ENCODE measurements around the gene ZMYND8. TPM values are rescaled to one million over a fixed set of nuclear protein-coding genes. Genes with fewer than 3 reads are reported as not detected.

The ZMYND8 gene
- total and polyA plus RNA-seq, 4 donors: 14.2 to 46.4 (median 30.1) TPM

DNA sequence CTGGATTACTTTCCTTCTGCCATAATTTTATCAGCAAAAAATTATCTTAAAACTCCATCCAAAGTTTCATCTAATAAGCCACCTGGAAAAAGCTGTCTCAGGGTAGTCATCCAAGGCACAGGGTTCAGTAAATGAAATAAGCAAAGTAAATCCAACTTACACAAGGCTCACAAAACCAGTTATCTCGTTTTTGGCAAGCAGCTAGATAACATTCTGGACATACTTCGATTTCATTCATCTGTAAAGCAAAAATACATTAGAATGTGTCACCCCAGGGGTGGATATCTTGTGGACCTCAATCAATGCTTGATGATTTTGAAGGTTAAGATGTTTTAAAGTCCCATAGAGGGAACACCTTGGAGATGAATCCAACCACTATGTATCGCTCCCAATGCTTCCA lies 73.1 kb downstream of the ZMYND8 start:
- 83 to 90% methylated on average over 3 of the region's 3 CpGs for WGBS, 2 donors
- TF ChIP-seq, protein P1, sequence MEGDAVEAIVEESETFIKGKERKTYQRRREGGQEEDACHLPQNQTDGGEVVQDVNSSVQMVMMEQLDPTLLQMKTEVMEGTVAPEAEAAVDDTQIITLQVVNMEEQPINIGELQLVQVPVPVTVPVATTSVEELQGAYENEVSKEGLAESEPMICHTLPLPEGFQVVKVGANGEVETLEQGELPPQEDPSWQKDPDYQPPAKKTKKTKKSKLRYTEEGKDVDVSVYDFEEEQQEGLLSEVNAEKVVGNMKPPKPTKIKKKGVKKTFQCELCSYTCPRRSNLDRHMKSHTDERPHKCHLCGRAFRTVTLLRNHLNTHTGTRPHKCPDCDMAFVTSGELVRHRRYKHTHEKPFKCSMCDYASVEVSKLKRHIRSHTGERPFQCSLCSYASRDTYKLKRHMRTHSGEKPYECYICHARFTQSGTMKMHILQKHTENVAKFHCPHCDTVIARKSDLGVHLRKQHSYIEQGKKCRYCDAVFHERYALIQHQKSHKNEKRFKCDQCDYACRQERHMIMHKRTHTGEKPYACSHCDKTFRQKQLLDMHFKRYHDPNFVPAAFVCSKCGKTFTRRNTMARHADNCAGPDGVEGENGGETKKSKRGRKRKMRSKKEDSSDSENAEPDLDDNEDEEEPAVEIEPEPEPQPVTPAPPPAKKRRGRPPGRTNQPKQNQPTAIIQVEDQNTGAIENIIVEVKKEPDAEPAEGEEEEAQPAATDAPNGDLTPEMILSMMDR (IDR thresholded peaks at IDR 0.05; ENCODE audit: control extremely low read depth, extremely low read depth): no peak
- Histone ChIP-seq H3K36me3 (ENCODE audit: control insufficient read depth in 4 of 4, insufficient read depth in 4 of 4, low read length in 4 of 4) (peaks cover 17 to 57% (median 39%) of the 10 kb centered on the region in 4 donors), H3K4me3 (no peak overlapping the region), H3K9me3 (ENCODE audit: control insufficient read depth in 4 of 4, insufficient read depth in 3 of 4, low read length in 3 of 4) (no peaks in the 10 kb centered on the region), H3K27me3 (ENCODE audit: control insufficient read depth in 3 of 3, insufficient read depth in 3 of 3, low read length in 2 of 3) (no peaks in the 10 kb centered on the region), H3K27ac (ENCODE audit: low read depth in 1 of 2, low read length in 1 of 2) (no peak overlapping the region), H3K4me1 (ENCODE audit: control insufficient read depth in 5 of 5, insufficient read depth in 5 of 5, low read length in 5 of 5) (peaks cover 0 to 2% (median 0%) of the 10 kb centered on the region in 5 donors), H3K9ac (ENCODE audit: insufficient read depth in 1 of 2, low read length in 2 of 2) (no peak overlapping the region)
- ATAC-seq (ENCODE audit: insufficient read depth, low FRiP score) (no peak), DNase-seq (no peak)

DNA sequence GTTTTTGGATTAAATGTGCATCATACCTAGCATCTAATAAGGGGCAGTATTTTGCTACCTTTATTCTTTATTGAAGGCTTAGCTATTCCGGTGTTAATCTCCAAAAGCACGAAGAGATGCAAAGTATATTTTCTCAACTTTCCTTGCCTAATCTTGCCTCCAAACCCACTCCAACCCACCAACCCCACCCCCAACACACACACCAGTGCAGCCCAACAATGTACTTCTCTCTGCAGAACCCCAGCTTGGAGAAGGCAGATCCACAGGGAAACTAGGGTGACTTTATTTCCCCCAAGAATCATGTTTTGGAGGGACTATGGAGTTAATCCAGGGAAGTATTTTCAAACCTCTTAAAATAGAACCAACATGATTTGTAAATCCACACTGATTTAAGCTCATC lies 73.6 kb downstream of the ZMYND8 start:
- H3K4me1 ChIP-seq (ENCODE audit: control insufficient read depth in 5 of 5, insufficient read depth in 5 of 5, low read length in 5 of 5): peaks cover 0 to 2% (median 0%) of the 10 kb centered on the region in 5 donors
- ATAC-seq (ENCODE audit: insufficient read depth, low FRiP score): no peak
- no peaks in the 10 kb centered on the region for H3K27me3 ChIP-seq (ENCODE audit: control insufficient read depth in 3 of 3, insufficient read depth in 3 of 3, low read length in 2 of 3)
- no peak overlapping the region for H3K4me3 ChIP-seq
- no peak overlapping the region for H3K27ac ChIP-seq (ENCODE audit: low read depth in 1 of 2, low read length in 1 of 2)
- whole genome bisulfite sequencing, 2 donors: 96 to 97% methylated on average over 2 of the region's 2 CpGs
- H3K9ac ChIP-seq (ENCODE audit: insufficient read depth in 1 of 2, low read length in 2 of 2): no peak overlapping the region
- TF ChIP-seq, protein P1 (IDR thresholded peaks at IDR 0.05; ENCODE audit: control extremely low read depth, extremely low read depth): no peak
- no peaks in the 10 kb centered on the region for H3K9me3 ChIP-seq (ENCODE audit: control insufficient read depth in 4 of 4, insufficient read depth in 3 of 4, low read length in 3 of 4)
- H3K36me3 ChIP-seq (ENCODE audit: control insufficient read depth in 4 of 4, insufficient read depth in 4 of 4, low read length in 4 of 4): peaks cover 23 to 57% (median 37%) of the 10 kb centered on the region in 4 donors
- no peak for DNase-seq

DNA sequence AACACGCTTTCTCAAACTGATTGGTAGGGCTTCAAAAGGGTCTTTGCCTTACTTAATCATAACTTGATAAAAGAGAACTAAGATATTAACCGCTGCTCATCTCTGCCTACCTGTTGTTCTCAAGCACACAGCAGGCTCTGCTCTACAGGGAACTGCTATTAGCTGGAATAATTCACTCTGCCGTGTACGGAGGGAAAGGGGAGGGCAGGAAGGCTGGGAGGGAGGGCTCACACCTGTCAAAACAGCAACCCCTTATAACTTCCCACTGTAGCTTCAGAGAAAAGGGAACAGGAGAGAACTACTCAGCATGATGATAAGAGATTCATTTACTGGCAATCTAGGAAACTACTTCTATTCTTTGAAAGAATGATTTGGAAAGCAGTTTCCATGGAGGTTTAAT lies 75.1 kb downstream of the ZMYND8 start:
- H3K9me3 ChIP-seq (ENCODE audit: control insufficient read depth in 4 of 4, insufficient read depth in 3 of 4, low read length in 3 of 4): no peaks in the 10 kb centered on the region
- H3K9ac ChIP-seq (ENCODE audit: insufficient read depth in 1 of 2, low read length in 2 of 2): no peak overlapping the region
- TF ChIP-seq, protein P1 (IDR thresholded peaks at IDR 0.05; ENCODE audit: control extremely low read depth, extremely low read depth): no peak
- DNase-seq: no peak
- peaks cover 21 to 47% (median 34%) of the 10 kb centered on the region in 4 donors for H3K36me3 ChIP-seq (ENCODE audit: control insufficient read depth in 4 of 4, insufficient read depth in 4 of 4, low read length in 4 of 4)
- H3K4me1 ChIP-seq (ENCODE audit: control insufficient read depth in 5 of 5, insufficient read depth in 5 of 5, low read length in 5 of 5): peaks cover 0 to 11% (median 3%) of the 10 kb centered on the region in 5 donors
- H3K4me3 ChIP-seq: no peak overlapping the region
- WGBS, 2 donors: 54 to 64% methylated on average over 4 of the region's 4 CpGs
- no peak for ATAC-seq (ENCODE audit: insufficient read depth, low FRiP score)
- no peaks in the 10 kb centered on the region for H3K27me3 ChIP-seq (ENCODE audit: control insufficient read depth in 3 of 3, insufficient read depth in 3 of 3, low read length in 2 of 3)
- H3K27ac ChIP-seq (ENCODE audit: low read depth in 1 of 2, low read length in 1 of 2): no peak overlapping the region

DNA sequence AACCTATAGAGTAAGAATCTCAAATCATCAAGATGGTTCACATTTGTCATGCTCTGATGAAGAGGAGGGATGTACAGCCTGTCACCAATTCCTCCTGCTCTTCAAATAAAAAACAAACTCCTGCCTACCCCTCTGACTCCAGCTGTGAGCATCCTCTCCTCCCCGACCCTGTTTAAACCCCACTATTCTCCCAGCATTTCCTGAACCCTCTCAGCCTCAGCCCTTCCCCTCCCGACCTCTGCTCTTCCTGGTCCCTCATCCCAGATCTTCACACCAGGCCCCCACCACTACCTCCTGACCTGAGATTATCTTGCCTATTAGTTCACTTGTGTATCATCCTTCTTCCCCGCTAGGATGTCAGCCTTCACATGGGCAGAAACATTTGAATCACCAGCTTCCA lies 75.8 kb downstream of the ZMYND8 start:
- Histone ChIP-seq H3K27me3 (ENCODE audit: control insufficient read depth in 3 of 3, insufficient read depth in 3 of 3, low read length in 2 of 3) (no peaks in the 10 kb centered on the region), H3K9ac (ENCODE audit: insufficient read depth in 1 of 2, low read length in 2 of 2) (no peak overlapping the region), H3K4me3 (no peak overlapping the region), H3K36me3 (ENCODE audit: control insufficient read depth in 4 of 4, insufficient read depth in 4 of 4, low read length in 4 of 4) (peaks cover 25 to 52% (median 35%) of the 10 kb centered on the region in 4 donors), H3K9me3 (ENCODE audit: control insufficient read depth in 4 of 4, insufficient read depth in 3 of 4, low read length in 3 of 4) (no peaks in the 10 kb centered on the region), H3K27ac (ENCODE audit: low read depth in 1 of 2, low read length in 1 of 2) (no peak overlapping the region), H3K4me1 (ENCODE audit: control insufficient read depth in 5 of 5, insufficient read depth in 5 of 5, low read length in 5 of 5) (peaks cover 0 to 12% (median 3%) of the 10 kb centered on the region in 5 donors)
- ATAC-seq (ENCODE audit: insufficient read depth, low FRiP score) (peak; percentile 9), DNase-seq (no peak)
- WGBS, 2 donors: 84 to 88% methylated on average over 3 of the region's 3 CpGs
- TF ChIP-seq, protein P1 (IDR thresholded peaks at IDR 0.05; ENCODE audit: control extremely low read depth, extremely low read depth): no peak
